Measurements from ENCODE around the gene PEX14.
"Not testable (repeated sequence)": the region's sequence is repeated elsewhere in the genome, so short reads cannot be mapped to it uniquely, and the experiment has no call there.

PEX14 gene

GRCh38 chr1:10474613-10475507 lies at the start of gene PEX14:
PEX14 (plus strand) TSS chr1:10474950; CDS start chr1:10474967, 17 bp downstream.
- peak within 1 kb of the TSS; percentile 92 for H3K4me3 ChIP-seq (ENCODE audit: low read depth, low read length)
- DNase-seq (ENCODE audit: low read depth): peak; percentile 31

DNA sequence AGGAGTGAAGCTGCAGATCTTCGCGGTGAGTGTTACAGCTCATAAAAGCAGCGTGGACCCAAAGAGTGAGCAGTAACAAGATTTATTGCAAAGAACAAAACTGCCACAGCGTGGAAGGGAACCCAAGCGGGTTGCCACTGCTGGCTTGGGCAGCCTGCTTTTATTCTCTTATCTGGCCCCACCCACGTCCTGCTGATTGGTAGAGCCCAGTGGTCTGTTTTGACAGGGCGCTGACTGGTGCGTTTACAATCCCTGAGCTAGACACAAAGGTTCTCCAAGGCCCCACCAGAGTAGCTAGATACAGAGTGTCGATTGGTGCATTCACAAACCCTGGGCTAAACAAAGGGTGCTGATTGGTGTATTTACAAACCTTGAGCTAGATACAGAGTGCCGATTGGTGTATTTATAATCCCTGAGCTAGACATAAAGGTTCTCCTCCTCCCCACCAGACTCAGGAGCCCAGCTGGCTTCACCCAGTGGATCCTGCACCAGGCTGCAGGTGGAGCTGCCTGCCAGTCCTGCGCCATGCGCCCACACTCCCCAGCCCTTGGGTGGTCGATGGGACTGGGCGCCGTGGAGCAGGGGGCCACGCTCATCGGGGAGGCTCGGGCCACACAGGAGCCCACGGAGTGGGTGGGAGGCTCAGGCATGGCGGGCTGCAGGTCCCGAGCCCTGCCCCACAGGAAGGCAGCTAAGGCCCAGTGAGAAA lies 48.8 kb upstream of the PEX14 start:
- not testable (repeated sequence) for DNase-seq (ENCODE audit: low read depth); H3K4me3 ChIP-seq (ENCODE audit: low read depth, low read length)

GRCh38 chr1:10426535-10426848 lies 48.3 kb upstream of the PEX14 start:
- H3K4me3 ChIP-seq (ENCODE audit: low read depth, low read length); DNase-seq (ENCODE audit: low read depth): not testable (repeated sequence)

- no peak for DNase-seq (ENCODE audit: low read depth)
- H3K4me3 ChIP-seq (ENCODE audit: low read depth, low read length): no peak overlapping the region
Measured at GRCh38 chr1:10428984-10429383, 45.8 kb upstream of the PEX14 start.

GRCh38 chr1:10429868-10430215 lies 44.9 kb upstream of the PEX14 start:
- no peak for DNase-seq (ENCODE audit: low read depth)
- H3K4me3 ChIP-seq (ENCODE audit: low read depth, low read length): peak overlapping the region; percentile 81

GRCh38 chr1:10430216-10431069 lies 44.3 kb upstream of the PEX14 start, which contains the start of gene CENPS:
CENPS (plus strand) TSS chr1:10430433; CDS start chr1:10430518, 85 bp downstream.
- peak within 1 kb of the TSS; percentile 81 for H3K4me3 ChIP-seq (ENCODE audit: low read depth, low read length)
- DNase-seq (ENCODE audit: low read depth): peak; percentile 58

DNA sequence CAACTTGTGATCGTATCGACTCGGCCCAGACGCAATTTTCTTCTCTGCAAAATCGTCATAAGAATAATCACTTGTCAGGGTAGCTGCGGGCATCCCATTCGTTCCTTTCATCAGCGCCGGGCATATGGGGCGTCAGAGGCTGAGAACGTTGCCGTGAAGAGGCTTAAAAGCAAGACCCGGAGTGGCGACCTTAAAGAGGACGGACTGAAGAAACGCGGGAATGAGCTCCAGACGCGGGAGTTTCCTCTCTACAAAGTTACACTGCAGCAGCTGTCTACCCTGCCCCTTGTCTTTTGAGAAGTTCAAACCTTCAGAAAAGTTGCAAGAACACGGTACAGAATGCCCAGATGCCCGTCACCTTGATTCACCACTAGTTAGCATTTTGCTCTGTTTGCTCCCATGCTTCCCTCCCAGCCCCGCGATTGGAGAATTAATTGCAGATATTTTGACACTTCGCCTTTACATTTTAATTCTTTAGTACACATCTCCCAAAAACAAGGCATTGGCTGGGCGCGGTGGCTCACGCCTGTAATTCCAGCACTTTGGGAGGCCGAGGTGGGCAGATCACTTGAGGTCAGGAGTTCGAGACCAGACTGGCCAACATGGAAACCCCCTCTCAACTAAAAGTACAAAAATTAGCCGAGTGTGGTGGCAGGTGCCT lies 43.5 kb upstream of the PEX14 start:
- no peak for DNase-seq (ENCODE audit: low read depth)

GRCh38 chr1:10432910-10433700 lies 41.6 kb upstream of the PEX14 start:
- DNase-seq (ENCODE audit: low read depth): no peak
- no peak overlapping the region for H3K4me3 ChIP-seq (ENCODE audit: low read depth, low read length)

More for the DNA sequence above, 43.5 kb upstream of the PEX14 start:
- H3K4me3 ChIP-seq (ENCODE audit: low read depth, low read length): peak overlapping the region; percentile 81

DNA sequence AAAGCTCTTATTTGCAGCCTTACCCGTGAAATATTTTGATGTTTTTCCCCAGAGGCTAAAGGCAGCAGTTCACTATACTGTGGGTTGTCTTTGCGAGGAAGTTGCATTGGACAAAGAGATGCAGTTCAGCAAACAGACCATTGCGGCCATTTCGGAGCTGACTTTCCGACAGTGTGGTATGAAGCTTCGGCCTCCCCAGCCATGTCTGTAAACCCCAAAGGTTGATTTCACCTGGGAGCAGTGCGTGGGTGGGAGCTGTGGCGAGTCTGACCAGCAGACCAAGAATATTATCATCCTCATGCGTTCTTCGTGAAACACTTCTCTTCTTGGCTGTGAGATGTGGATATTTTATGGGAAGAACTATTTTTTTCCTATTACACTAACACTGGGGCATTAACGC lies 41.0 kb upstream of the PEX14 start:
- DNase-seq (ENCODE audit: low read depth): no peak
- H3K4me3 ChIP-seq (ENCODE audit: low read depth, low read length): no peak overlapping the region

DNA sequence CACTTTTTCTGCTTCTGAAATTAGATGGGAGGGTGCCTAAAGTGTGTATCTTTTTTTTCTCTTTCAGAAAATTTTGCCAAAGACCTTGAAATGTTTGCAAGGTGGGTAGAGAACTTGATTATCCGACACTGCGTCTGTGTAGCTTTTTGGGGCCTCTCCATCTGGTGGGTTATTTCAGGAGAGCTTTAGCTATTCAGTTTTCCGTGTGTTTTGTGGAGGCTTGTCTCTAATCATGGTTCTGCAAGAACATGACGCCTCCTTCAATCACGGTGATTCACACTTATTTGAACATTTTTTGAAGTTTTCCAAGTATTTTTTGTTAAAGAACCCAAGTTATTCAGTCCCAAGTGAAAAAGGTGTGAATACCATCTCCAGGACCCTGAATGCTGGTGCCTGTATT lies 40.2 kb upstream of the PEX14 start:
- DNase-seq (ENCODE audit: low read depth): no peak
- H3K4me3 ChIP-seq (ENCODE audit: low read depth, low read length): no peak overlapping the region

- no peak overlapping the region for H3K4me3 ChIP-seq (ENCODE audit: low read depth, low read length)
- no peak for DNase-seq (ENCODE audit: low read depth)
Measured at GRCh38 chr1:10437052-10437451, 37.7 kb upstream of the PEX14 start.

- H3K4me3 ChIP-seq (ENCODE audit: low read depth, low read length): no peak overlapping the region
- DNase-seq (ENCODE audit: low read depth): no peak
Measured at GRCh38 chr1:10438677-10439163, 36.0 kb upstream of the PEX14 start.

- DNase-seq (ENCODE audit: low read depth): no peak
- no peak overlapping the region for H3K4me3 ChIP-seq (ENCODE audit: low read depth, low read length)
Measured at GRCh38 chr1:10440305-10440704, 34.4 kb upstream of the PEX14 start.

GRCh38 chr1:10440794-10441193 lies 34.0 kb upstream of the PEX14 start:
- DNase-seq (ENCODE audit: low read depth): no peak
- H3K4me3 ChIP-seq (ENCODE audit: low read depth, low read length): no peak overlapping the region

- H3K4me3 ChIP-seq (ENCODE audit: low read depth, low read length): no peak overlapping the region
- DNase-seq (ENCODE audit: low read depth): no peak
Measured at GRCh38 chr1:10444248-10444647, 30.5 kb upstream of the PEX14 start.

DNA sequence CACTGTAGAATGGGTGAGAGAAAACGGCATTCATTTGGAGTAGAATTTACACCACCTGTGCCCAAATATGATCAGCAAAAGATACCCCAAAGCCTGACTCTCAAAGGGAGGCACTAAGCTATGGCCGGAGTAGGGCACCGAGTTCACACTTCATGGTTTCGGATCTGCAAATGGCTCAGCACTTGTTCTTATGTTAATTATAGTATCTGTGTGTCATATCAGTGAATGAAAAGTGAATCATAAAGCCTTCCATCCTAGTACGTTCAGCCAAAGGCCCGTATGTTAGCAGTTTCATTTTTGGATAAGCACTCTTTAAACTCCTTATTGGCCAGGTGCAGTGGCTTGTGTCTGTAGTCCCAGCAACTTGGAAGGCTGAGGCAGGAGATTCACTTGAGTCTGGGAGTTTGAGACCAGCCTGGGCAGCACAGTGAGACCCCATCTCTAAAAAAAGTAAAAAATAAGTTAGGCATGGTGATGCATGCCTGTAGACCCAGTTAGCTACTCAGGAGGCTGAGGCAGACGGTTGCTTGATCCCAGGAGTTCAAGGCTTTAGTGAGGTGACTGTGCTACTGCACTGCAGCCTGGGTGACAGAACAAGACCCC lies 29.9 kb upstream of the PEX14 start:
- DNase-seq (ENCODE audit: low read depth): no peak
- H3K4me3 ChIP-seq (ENCODE audit: low read depth, low read length): no peak overlapping the region

GRCh38 chr1:10446790-10447422 lies 27.8 kb upstream of the PEX14 start:
- no peak for DNase-seq (ENCODE audit: low read depth)
- no peak overlapping the region for H3K4me3 ChIP-seq (ENCODE audit: low read depth, low read length)

- no peak within 1 kb of the TSS for H3K4me3 ChIP-seq (ENCODE audit: low read depth, low read length)
- DNase-seq (ENCODE audit: low read depth): no peak
Measured at GRCh38 chr1:10449751-10450150, 25.0 kb upstream of the PEX14 start, which contains the start of gene CORT. CORT (plus strand) TSS chr1:10450031; CDS start chr1:10450224, 193 bp downstream.

Measured in skeletal muscle cell (primary cell).